Neural cell (in vitro differentiated cells): ENCODE data around the gene SAPCD1. TPM values are rescaled to one million over a fixed set of nuclear protein-coding genes. Genes with fewer than 3 reads are reported as not detected.

Experiments
- H2AFZ ChIP-seq: fragments of 200-600, 300-800 bp; sonication (generic), shearing (Covaris generic); 2 replicates; pipeline ENCODE4 v1.6.0; 2014; ENCODE audit warnings: low read depth, mild to moderate bottlenecking, antibody characterized with exemption, low read length, moderate library complexity
- H3F3A ChIP-seq: fragments of 200-600 bp; shearing (Covaris generic); 2 replicates; pipeline ENCODE4 v1.6.1; 2016; ENCODE audit warnings: mild to moderate bottlenecking, moderate library complexity, mixed read lengths, antibody characterized with exemption, low read length; ENCODE audit not compliant: insufficient read depth, poor library complexity, severe bottlenecking
- H3K27ac ChIP-seq: fragments of 200-600, 300-800 bp; sonication (generic), shearing (Covaris generic); 2 replicates; pipeline ENCODE4 v1.5.1; 2014; ENCODE audit warnings: mild to moderate bottlenecking, low read length, moderate library complexity
- H3K27me3 ChIP-seq: fragments of 300-800, 200-600 bp; sonication (generic), shearing (Covaris generic); 2 replicates; pipeline ENCODE4 v1.6.0; 2014; ENCODE audit warnings: mild to moderate bottlenecking, low read depth, low read length, moderate library complexity; ENCODE audit not compliant: insufficient read depth
- H3K36me3 ChIP-seq: fragments of 300-800, 200-600 bp; sonication (generic), shearing (Covaris generic); 2 replicates; pipeline ENCODE4 v1.5.1; 2014; ENCODE audit warnings: mild to moderate bottlenecking, antibody characterized with exemption, low read length, moderate library complexity; ENCODE audit not compliant: insufficient read depth
- H3K4me2 ChIP-seq: fragments of 300-800, 200-600 bp; sonication (generic), shearing (Covaris generic); 2 replicates; pipeline ENCODE4 v1.6.0; 2014; ENCODE audit warnings: mild to moderate bottlenecking, low read length
- H3K4me3 ChIP-seq: fragments of 300-800, 200-600 bp; sonication (generic), shearing (Covaris generic); 2 replicates; pipeline ENCODE4 v1.5.1; 2014; ENCODE audit warnings: mild to moderate bottlenecking, low read length, moderate library complexity
- H3K79me2 ChIP-seq: fragments of 200-600 bp; shearing (Covaris generic); replicated peaks from 2 replicates; pipeline ENCODE4 v1.6.0; 2014; ENCODE audit warnings: mild to moderate bottlenecking, low read length, moderate library complexity; ENCODE audit not compliant: insufficient read depth
- H3K9ac ChIP-seq: fragments of 300-800, 200-600 bp; sonication (generic), shearing (Covaris generic); 2 replicates; pipeline ENCODE4 v1.6.1; 2016; ENCODE audit warnings: mild to moderate bottlenecking, low read length, mixed read lengths
- H3K9me2 ChIP-seq: fragments of 200-600 bp; shearing (Covaris generic); 2 replicates; pipeline ENCODE4 v1.6.1; 2016; ENCODE audit warnings: mild to moderate bottlenecking, low read length, mixed read lengths; ENCODE audit not compliant: insufficient read depth
- H3K9me3 ChIP-seq: fragments of 200-600, 300-800 bp; sonication (generic), shearing (Covaris generic); 2 replicates; pipeline ENCODE4 v1.6.1; 2016; ENCODE audit warnings: mild to moderate bottlenecking, mixed run types, low read length, moderate library complexity, mixed read lengths
- H4K20me1 ChIP-seq: fragments of 200-600 bp; shearing (Covaris generic); 2 replicates; pipeline ENCODE4 v1.6.1; 2016; ENCODE audit warnings: mild to moderate bottlenecking, mixed run types; ENCODE audit not compliant: insufficient read depth
- CTCF ChIP-seq: fragments of 450-650 bp; IDR thresholded peaks from 2 replicates; pipeline ENCODE4 v1.5.1; 2014; ENCODE audit warnings: antibody characterized with exemption, mild to moderate bottlenecking, moderate library complexity; ENCODE audit not compliant: poor library complexity, severe bottlenecking
- EP300 ChIP-seq: fragments of 450-650 bp; conservative IDR thresholded peaks from 2 replicates; pipeline ENCODE4 v1.6.1; 2014; ENCODE audit warnings: antibody characterized with exemption, mild to moderate bottlenecking, moderate library complexity; ENCODE audit not compliant: poor library complexity, severe bottlenecking
- EZH2 ChIP-seq: fragments of 200-600, 300-800 bp; shearing (Covaris generic), sonication (generic); IDR thresholded peaks from 2 replicates; pipeline ENCODE4 v1.6.1; 2014; ENCODE audit warnings: antibody characterized with exemption, low read length, borderline replicate concordance, mild to moderate bottlenecking; ENCODE audit not compliant: insufficient read depth, poor library complexity, severe bottlenecking
- MXI1 ChIP-seq: fragments of 450-650 bp; conservative IDR thresholded peaks from 2 replicates; pipeline ENCODE4 v1.6.1; 2014; ENCODE audit warnings: antibody characterized with exemption, mild to moderate bottlenecking; ENCODE audit not compliant: poor library complexity, severe bottlenecking
- POLR2AphosphoS5 ChIP-seq: IDR thresholded peaks from 2 replicates; pipeline ENCODE4 v1.6.1; 2012
- RAD21 ChIP-seq: fragments of 450-650 bp; conservative IDR thresholded peaks from 2 replicates; pipeline ENCODE4 v1.6.1; 2014; ENCODE audit warnings: antibody characterized with exemption, mild to moderate bottlenecking, moderate library complexity
- REST ChIP-seq: IDR thresholded peaks from 2 replicates; pipeline ENCODE4 v1.6.1; 2012; ENCODE audit warnings: borderline replicate concordance
- SMC3 ChIP-seq: fragments of 450-650 bp; conservative IDR thresholded peaks from 2 replicates; pipeline ENCODE4 v1.6.1; 2014; ENCODE audit warnings: antibody characterized with exemption, mild to moderate bottlenecking, moderate library complexity; ENCODE audit not compliant: poor library complexity
- TAF1 ChIP-seq: IDR thresholded peaks from 2 replicates; pipeline ENCODE4 v1.6.1; 2012; ENCODE audit warnings: low read depth
- polyA plus RNA-seq: library from polyadenylated mRNA; depleted of rRNA; stranded (reverse); fragments of >200 nt; gene quantifications from 2 replicates; pipeline ENCODE4 v1.2.3, GENCODE V29; 2014

Gene SAPCD1
- polyA plus RNA-seq, 1 donor from 2014 or later: not detected

- no peak for TF ChIP-seq RAD21
- Histone ChIP-seq H3K9me3 (no peaks in the 10 kb centered on the region), H3K4me2 (no peak overlapping the region), H3K27me3 (no peaks in the 10 kb centered on the region), H4K20me1 (no peaks in the 10 kb centered on the region), H2AFZ (no peak overlapping the region), H3K9me2 (no peaks in the 10 kb centered on the region), H3K9ac (no peak overlapping the region), H3K79me2 (no peaks in the 10 kb centered on the region), H3K4me3 (no peak overlapping the region), H3F3A (no peaks in the 10 kb centered on the region), H3K27ac (no peak overlapping the region), H3K36me3 (no peaks in the 10 kb centered on the region)
Observed at GRCh38 chr6:31741815-31742214, 20.6 kb upstream of the SAPCD1 start.

GRCh38 chr6:31742894-31743293 is 19.6 kb upstream of the SAPCD1 start:
- Histone ChIP-seq H3K79me2 (no peaks in the 10 kb centered on the region), H3K9ac (no peak overlapping the region), H3K4me2 (no peak overlapping the region), H3K4me3 (no peak overlapping the region), H3K9me3 (no peaks in the 10 kb centered on the region), H4K20me1 (no peaks in the 10 kb centered on the region), H3K27ac (no peak overlapping the region), H3K27me3 (no peaks in the 10 kb centered on the region), H2AFZ (no peak overlapping the region), H3K36me3 (no peaks in the 10 kb centered on the region), H3F3A (no peaks in the 10 kb centered on the region), H3K9me2 (no peaks in the 10 kb centered on the region)
- TF ChIP-seq SMC3 (no peak), REST (no peak), TAF1 (no peak), POLR2AphosphoS5 (no peak), CTCF (no peak), EZH2 (no peak), RAD21 (no peak), EP300 (no peak), MXI1 (no peak)

GRCh38 chr6:31744422-31744821 is 18.0 kb upstream of the SAPCD1 start:
- Histone ChIP-seq H2AFZ (no peak overlapping the region), H3K4me3 (no peak overlapping the region), H3K36me3 (no peaks in the 10 kb centered on the region), H4K20me1 (no peaks in the 10 kb centered on the region), H3K4me2 (no peak overlapping the region), H3K79me2 (no peaks in the 10 kb centered on the region), H3F3A (no peaks in the 10 kb centered on the region), H3K9me2 (no peaks in the 10 kb centered on the region), H3K9ac (no peak overlapping the region), H3K27me3 (no peaks in the 10 kb centered on the region), H3K9me3 (no peaks in the 10 kb centered on the region), H3K27ac (no peak overlapping the region)
- no peak for TF ChIP-seq CTCF
- TF ChIP-seq MXI1: no peak
- no peak for TF ChIP-seq POLR2AphosphoS5
- TF ChIP-seq RAD21: no peak
- TF ChIP-seq EZH2: no peak
- TF ChIP-seq TAF1: no peak
- no peak for TF ChIP-seq SMC3
- TF ChIP-seq REST: no peak
- no peak for TF ChIP-seq EP300
